BLaER1 (cell line): ENCODE results near the gene ITGAD.

Experiments
- H3K27ac ChIP-seq: shearing (Covaris generic); formaldehyde crosslinking; 2 replicates; pipeline ENCODE4 v1.8.1; 2022
- H3K27me3 ChIP-seq: shearing (Covaris generic); formaldehyde crosslinking; 2 replicates; pipeline ENCODE4 v1.8.1; 2022
- H3K36me3 ChIP-seq: shearing (Covaris generic); formaldehyde crosslinking; 2 replicates; pipeline ENCODE4 v1.8.1; 2022
- H3K4me1 ChIP-seq: shearing (Covaris generic); formaldehyde crosslinking; 2 replicates; pipeline ENCODE4 v1.8.1; 2022
- H3K4me2 ChIP-seq: shearing (Covaris generic); formaldehyde crosslinking; 2 replicates; pipeline ENCODE4 v1.8.1; 2022
- H3K4me3 ChIP-seq: shearing (Covaris generic); formaldehyde crosslinking; 2 replicates; pipeline ENCODE4 v1.8.1; 2022
- H3K9ac ChIP-seq: shearing (Covaris generic); formaldehyde crosslinking; 2 replicates; pipeline ENCODE4 v1.8.1; 2022
- H3K9me3 ChIP-seq: shearing (Covaris generic); formaldehyde crosslinking; 2 replicates; pipeline ENCODE4 v1.8.1; 2022
- H4K20me1 ChIP-seq: shearing (Covaris generic); formaldehyde crosslinking; 2 replicates; pipeline ENCODE4 v1.8.1; 2022
- Cebpa-rat ChIP-seq: shearing (Covaris generic); IDR thresholded peaks from 2 replicates; pipeline ENCODE4 v1.8.1; 2022

The ITGAD gene

GRCh38 chr16:31465788-31466370, 72.7 kb downstream of the ITGAD start:
- peak overlapping the region; percentile 100 for H3K4me2 ChIP-seq
- peaks cover 35% of the 10 kb centered on the region for H3K36me3 ChIP-seq
- H3K4me3 ChIP-seq: peak overlapping the region; percentile 65
- H3K9ac ChIP-seq: peak overlapping the region; percentile 85
- H3K27me3 ChIP-seq: no peaks in the 10 kb centered on the region
- no peaks in the 10 kb centered on the region for H4K20me1 ChIP-seq
- no peaks in the 10 kb centered on the region for H3K9me3 ChIP-seq
- H3K27ac ChIP-seq: peak overlapping the region; percentile 96
- peaks cover 85% of the 10 kb centered on the region for H3K4me1 ChIP-seq
- TF ChIP-seq Cebpa-rat: no peak

- Histone ChIP-seq H3K27me3 (no peaks in the 10 kb centered on the region), H3K4me2 (peak overlapping the region; percentile 100), H3K4me1 (peaks cover 85% of the 10 kb centered on the region), H4K20me1 (no peaks in the 10 kb centered on the region), H3K9ac (peak overlapping the region; percentile 85), H3K9me3 (no peaks in the 10 kb centered on the region), H3K36me3 (peaks cover 35% of the 10 kb centered on the region), H3K4me3 (peak overlapping the region; percentile 65), H3K27ac (peak overlapping the region; percentile 96)
- TF ChIP-seq Cebpa-rat: no peak
These were observed 73.3 kb downstream of the ITGAD start for GRCh38 chr16:31466381-31466841.

- Histone ChIP-seq H4K20me1 (no peaks in the 10 kb centered on the region), H3K4me1 (peaks cover 83% of the 10 kb centered on the region), H3K36me3 (peaks cover 27% of the 10 kb centered on the region), H3K9ac (peak overlapping the region; percentile 85), H3K27ac (peak overlapping the region; percentile 96), H3K27me3 (no peaks in the 10 kb centered on the region), H3K9me3 (no peaks in the 10 kb centered on the region), H3K4me2 (peak overlapping the region; percentile 100), H3K4me3 (peak overlapping the region; percentile 65)
- no peak for TF ChIP-seq Cebpa-rat
These were observed 74.1 kb downstream of the ITGAD start for GRCh38 chr16:31467151-31467773.

GRCh38 chr16:31467858-31468257, 74.7 kb downstream of the ITGAD start:
- no peak for TF ChIP-seq Cebpa-rat
- peaks cover 88% of the 10 kb centered on the region for H3K4me1 ChIP-seq
- peaks cover 21% of the 10 kb centered on the region for H3K36me3 ChIP-seq
- H3K9me3 ChIP-seq: no peaks in the 10 kb centered on the region
- H4K20me1 ChIP-seq: no peaks in the 10 kb centered on the region
- H3K27me3 ChIP-seq: no peaks in the 10 kb centered on the region
- H3K27ac ChIP-seq: peak overlapping the region; percentile 96
- H3K9ac ChIP-seq: peak overlapping the region; percentile 85; the same call in 1 of the 2 replicates
- H3K4me3 ChIP-seq: no peak overlapping the region; the same call in 1 of the 2 replicates
- peak overlapping the region; percentile 100 for H3K4me2 ChIP-seq

GRCh38 chr16:31470615-31471014, 77.5 kb downstream of the ITGAD start:
- peak overlapping the region; percentile 74; the same call in 1 of the 2 replicates for H3K27ac ChIP-seq
- 0 out of 2 replicates have a peak overlapping the region, but pooled peaks have one; percentile 79 for H3K9ac ChIP-seq
- H4K20me1 ChIP-seq: no peaks in the 10 kb centered on the region
- peaks cover 80% of the 10 kb centered on the region for H3K4me1 ChIP-seq
- TF ChIP-seq Cebpa-rat: no peak
- H3K4me3 ChIP-seq: no peak overlapping the region
- H3K27me3 ChIP-seq: no peaks in the 10 kb centered on the region
- H3K4me2 ChIP-seq: peak overlapping the region; percentile 93
- 0 out of 2 replicates have a peak, but pooled peaks cover 4% of the 10 kb centered on the region for H3K36me3 ChIP-seq
- no peaks in the 10 kb centered on the region for H3K9me3 ChIP-seq

DNA sequence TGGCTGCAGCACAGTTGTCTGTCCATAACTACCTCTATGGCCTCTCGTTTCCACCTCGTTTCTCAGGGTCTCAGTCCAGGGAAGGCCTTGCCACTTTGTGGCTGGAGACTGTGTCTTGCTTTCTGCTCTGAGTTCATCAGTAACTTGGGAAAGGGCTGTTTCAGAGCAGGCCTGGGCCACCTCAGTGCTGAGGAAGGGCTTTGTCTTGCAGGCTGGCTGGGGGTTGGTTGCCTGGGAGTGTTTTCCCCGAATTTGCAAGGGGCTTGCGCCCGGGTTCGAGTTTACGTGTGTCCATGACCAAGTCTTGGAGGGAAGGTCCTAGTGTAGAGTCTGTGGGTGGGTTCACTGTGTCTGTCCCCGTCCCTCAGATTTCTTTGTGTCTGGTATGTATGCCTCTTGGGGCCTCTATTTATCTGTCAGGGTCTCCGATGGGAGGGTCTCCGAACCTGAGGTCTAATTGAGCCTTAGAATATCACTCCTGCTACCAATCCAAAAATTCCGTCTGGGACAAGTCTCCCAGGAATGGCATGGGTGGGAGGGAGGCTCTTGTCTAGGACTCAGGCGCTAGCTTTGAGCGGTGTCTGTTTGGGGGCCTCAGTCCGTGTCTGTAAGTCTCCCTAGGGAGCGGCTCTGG, 78.2 kb downstream of the ITGAD start:
- H3K4me1 ChIP-seq: peaks cover 80% of the 10 kb centered on the region
- peak overlapping the region; percentile 74 for H3K27ac ChIP-seq

GRCh38 chr16:31471875-31472708, 79.0 kb downstream of the ITGAD start, which contains the start of gene TGFB1I1:
Gene TGFB1I1 (plus strand): TSS chr16:31472152. CDS start chr16:31472189, 37 bp downstream.
- Histone ChIP-seq H3K27ac (peak within 1 kb of the TSS; percentile 74), H3K27me3 (no peaks in the 10 kb centered on the region), H4K20me1 (no peaks in the 10 kb centered on the region), H3K4me2 (peak within 1 kb of the TSS; percentile 93), H3K9ac (peak within 1 kb of the TSS; percentile 79), H3K36me3 (0 out of 2 replicates have a peak, but pooled peaks cover 4% of the 10 kb centered on the region), H3K4me1 (peaks cover 76% of the 10 kb centered on the region), H3K9me3 (no peaks in the 10 kb centered on the region), H3K4me3 (peak within 1 kb of the TSS; percentile 70)
- TF ChIP-seq Cebpa-rat: no peak

More for the DNA sequence above, 78.2 kb downstream of the ITGAD start:
- Histone ChIP-seq H3K4me3 (peak overlapping the region; percentile 70), H3K9me3 (no peaks in the 10 kb centered on the region), H3K4me2 (peak overlapping the region; percentile 93), H4K20me1 (no peaks in the 10 kb centered on the region), H3K36me3 (0 out of 2 replicates have a peak, but pooled peaks cover 4% of the 10 kb centered on the region), H3K27me3 (no peaks in the 10 kb centered on the region), H3K9ac (peak overlapping the region; percentile 79)
- TF ChIP-seq Cebpa-rat: no peak

GRCh38 chr16:31472709-31473203, 79.6 kb downstream of the ITGAD start:
- Histone ChIP-seq H3K27me3 (no peaks in the 10 kb centered on the region), H4K20me1 (no peaks in the 10 kb centered on the region), H3K9ac (peak overlapping the region; percentile 79), H3K27ac (peak overlapping the region; percentile 74), H3K9me3 (no peaks in the 10 kb centered on the region), H3K4me1 (peaks cover 73% of the 10 kb centered on the region), H3K4me2 (peak overlapping the region; percentile 93), H3K4me3 (peak overlapping the region; percentile 70), H3K36me3 (0 out of 2 replicates have a peak, but pooled peaks cover 4% of the 10 kb centered on the region)
- no peak for TF ChIP-seq Cebpa-rat
